GM23338 (cell line): ENCODE data around the gene EPAS1. TPM values are rescaled to one million over a fixed set of nuclear protein-coding genes. Genes with fewer than 3 reads are reported as not detected.

Experiments used
- ATAC-seq: fragments of 200-7000 bp; cut with Tn5 transposase; 3 replicates; pipeline ENCODE4 v1.9.1; 2020
- DNase-seq: peaks from one replicate; pipeline ENCODE4 v3.0.0-alpha.2; 2015; ENCODE audit warnings: low spot score
- H2AFZ ChIP-seq: fragments of 200-600 bp; sonication (generic); 2 replicates; pipeline ENCODE4 v1.8.0; 2016; ENCODE audit warnings: antibody characterized with exemption, mild to moderate bottlenecking, moderate library complexity
- H3F3A ChIP-seq: fragments of 200-600 bp; sonication (generic); replicated peaks from 2 replicates; pipeline ENCODE4 v1.8.0; 2017; ENCODE audit warnings: antibody characterized with exemption, mixed run types, low read depth
- H3K27ac ChIP-seq: fragments of 200-600 bp; sonication (generic); 2 replicates; pipeline ENCODE4 v1.6.1; 2016; ENCODE audit warnings: low read depth
- H3K27me3 ChIP-seq: fragments of 200-600 bp; sonication (generic); 2 replicates; pipeline ENCODE4 v1.8.0; 2016; ENCODE audit warnings: mild to moderate bottlenecking, mixed run types, moderate library complexity; ENCODE audit not compliant: insufficient read depth
- H3K36me3 ChIP-seq: fragments of 200-600 bp; sonication (generic); 2 replicates; pipeline ENCODE4 v1.8.0; 2016; ENCODE audit warnings: mild to moderate bottlenecking; ENCODE audit not compliant: insufficient read depth
- H3K4me1 ChIP-seq: fragments of 200-600 bp; sonication (generic); 2 replicates; pipeline ENCODE4 v1.8.0; 2016; ENCODE audit warnings: mild to moderate bottlenecking, moderate library complexity; ENCODE audit not compliant: insufficient read depth
- H3K4me2 ChIP-seq: fragments of 200-600 bp; sonication (generic); 2 replicates; pipeline ENCODE4 v1.7.1; 2017; ENCODE audit warnings: mixed run types
- H3K4me3 ChIP-seq: fragments of 200-600 bp; sonication (generic); 2 replicates; pipeline ENCODE4 v1.6.1; 2016; ENCODE audit warnings: mixed run types
- H3K79me2 ChIP-seq: fragments of 200-600 bp; sonication (generic); replicated peaks from 2 replicates; pipeline ENCODE4 v1.8.0; 2017; ENCODE audit warnings: mild to moderate bottlenecking; ENCODE audit not compliant: insufficient read depth
- H3K9me2 ChIP-seq: fragments of 200-600 bp; sonication (generic); 2 replicates; pipeline ENCODE4 v1.8.0; 2017; ENCODE audit not compliant: insufficient read depth
- H4K20me1 ChIP-seq: fragments of 200-600 bp; sonication (generic); replicated peaks from 2 replicates; pipeline ENCODE4 v1.8.0; 2017; ENCODE audit warnings: mild to moderate bottlenecking; ENCODE audit not compliant: insufficient read depth
- H3K27ac Mint-ChIP-seq: 2 replicates; pipeline ENCODE4 v1.8.0; 2020; ENCODE audit warnings: inconsistent platforms, mild to moderate bottlenecking, moderate library complexity, mixed read lengths
- H3K27me3 Mint-ChIP-seq: 3 replicates; pipeline ENCODE4 v1.8.0; 2022; ENCODE audit warnings: low read depth, mild to moderate bottlenecking, moderate library complexity, mixed read lengths, inconsistent platforms; ENCODE audit not compliant: insufficient read depth, poor library complexity
- H3K36me3 Mint-ChIP-seq: 3 replicates; pipeline ENCODE4 v1.8.0; 2021; ENCODE audit warnings: low read depth, mild to moderate bottlenecking, inconsistent platforms, moderate library complexity, mixed read lengths
- H3K4me1 Mint-ChIP-seq: 3 replicates; pipeline ENCODE4 v1.8.0; 2020; ENCODE audit warnings: mild to moderate bottlenecking, inconsistent platforms, mixed read lengths
- H3K4me3 Mint-ChIP-seq: 3 replicates; pipeline ENCODE4 v1.8.0; 2021; ENCODE audit warnings: moderate library complexity, mild to moderate bottlenecking, inconsistent platforms, mixed read lengths
- H3K9me3 Mint-ChIP-seq: 3 replicates; pipeline ENCODE4 v1.8.0; 2020; ENCODE audit warnings: moderate library complexity, mild to moderate bottlenecking, inconsistent platforms, mixed read lengths
- CREB1 ChIP-seq: fragments of 250-450 bp; sonication (Bioruptor Pico); IDR thresholded peaks from 2 replicates; pipeline ENCODE4 v1.5.0; 2020; ENCODE audit warnings: low read depth, mild to moderate bottlenecking, moderate library complexity
- ETS1 ChIP-seq: IDR thresholded peaks from 2 replicates; pipeline ENCODE4 v1.6.1; 2016; ENCODE audit warnings: antibody characterized with exemption
- EZH2 ChIP-seq: fragments of 200-600 bp; sonication (generic); IDR thresholded peaks from one replicate; pipeline ENCODE4 v1.8.0; 2017; ENCODE audit warnings: antibody characterized with exemption, mild to moderate bottlenecking, low read depth; ENCODE audit not compliant: unreplicated experiment
- EZH2phosphoT487 ChIP-seq: fragments of 200-600 bp; sonication (generic); IDR thresholded peaks from one replicate; pipeline ENCODE4 v1.8.1; 2018; ENCODE audit warnings: antibody characterized with exemption; ENCODE audit not compliant: unreplicated experiment
- JUNB ChIP-seq: IDR thresholded peaks from one replicate; pipeline ENCODE4 v1.6.1; 2016; ENCODE audit warnings: antibody characterized with exemption; ENCODE audit not compliant: unreplicated experiment
- POLR2AphosphoS5 ChIP-seq: IDR thresholded peaks from 2 replicates; pipeline ENCODE4 v1.6.1; 2016; ENCODE audit warnings: antibody characterized with exemption, low read depth
- STAT1 ChIP-seq: IDR thresholded peaks from one replicate; pipeline ENCODE4 v1.6.1; 2016; ENCODE audit warnings: antibody characterized with exemption; ENCODE audit not compliant: unreplicated experiment
- ZNF114 ChIP-seq: fragments of 250-450 bp; sonication (Bioruptor Pico); IDR thresholded peaks from 2 replicates; pipeline ENCODE4 v1.5.0; 2020; ENCODE audit warnings: mild to moderate bottlenecking, moderate library complexity
- ZNF331 ChIP-seq: fragments of 250-450 bp; sonication (Bioruptor Pico); IDR thresholded peaks from 2 replicates; pipeline ENCODE4 v1.5.0; 2020; ENCODE audit warnings: low read depth, mild to moderate bottlenecking, moderate library complexity
- ZNF462 ChIP-seq: fragments of 250-450 bp; sonication (Bioruptor Pico); IDR thresholded peaks from 2 replicates; pipeline ENCODE4 v1.5.0; 2020; ENCODE audit warnings: mild to moderate bottlenecking, moderate library complexity
- polyA plus RNA-seq: library from polyadenylated mRNA; unstranded; fragments of >200 nt; fragmentation: Nextera tagmentation; extraction: Ambion mirVana; gene quantifications from 2 replicates; pipeline ENCODE4 v1.2.1, GENCODE V29; 2016
- total RNA-seq: library from RNA; depleted of rRNA; stranded (reverse); fragments of >200 nt; shearing (Covaris generic); gene quantifications from 2 replicates; pipeline ENCODE4 v1.2.3, GENCODE V29; 2014
- TF ChIP-seq, protein P1 (sequence below), 2 experiments: fragments of 200-600 bp in 1 of 2; sonication (generic) in 1 of 2; conservative IDR thresholded peaks; 2 replicates each; pipeline versions ENCODE4 v1.5.1 to v1.6.1; 2016 to 2017; ENCODE audit warnings: antibody characterized with exemption in 2 of 2, low read depth in 2 of 2, mild to moderate bottlenecking in 2 of 2, moderate library complexity in 1 of 2

EPAS1 gene
- total and polyA plus RNA-seq, 2 experiments from 2014 or later = 0.68 to 5.4 TPM

DNA sequence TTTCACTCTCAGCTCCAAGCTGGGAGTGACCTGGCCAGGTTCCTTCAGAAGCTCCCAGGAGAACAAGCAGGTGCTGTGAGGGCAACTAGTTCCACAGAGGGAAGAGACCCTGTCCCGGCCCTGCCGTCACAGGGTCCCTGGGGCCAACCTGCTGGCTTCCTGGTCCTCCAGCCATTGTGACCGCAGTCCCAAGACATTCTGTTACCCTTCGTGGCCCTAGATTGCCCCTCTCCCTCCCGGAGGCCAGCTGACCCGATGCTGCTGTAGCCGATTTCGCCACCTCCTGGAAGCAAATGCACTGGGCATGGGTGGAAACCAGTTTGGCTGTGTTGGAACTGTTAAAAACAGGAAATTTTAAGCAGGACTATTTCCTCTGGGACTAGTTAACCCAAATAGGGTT is 55.4 kb downstream of the EPAS1 start:
- Histone ChIP-seq H2AFZ (no peak overlapping the region), H3K4me3 (no peak overlapping the region), H3K27me3 (no peaks in the 10 kb centered on the region), H3F3A (no peaks in the 10 kb centered on the region), H3K36me3 (no peaks in the 10 kb centered on the region), H4K20me1 (no peaks in the 10 kb centered on the region), H3K4me2 (no peak overlapping the region), H3K27ac (no peak overlapping the region), H3K9me2 (no peaks in the 10 kb centered on the region), H3K79me2 (no peaks in the 10 kb centered on the region), H3K4me1 (no peaks in the 10 kb centered on the region)
- no peak for TF ChIP-seq STAT1
- TF ChIP-seq, protein P1, sequence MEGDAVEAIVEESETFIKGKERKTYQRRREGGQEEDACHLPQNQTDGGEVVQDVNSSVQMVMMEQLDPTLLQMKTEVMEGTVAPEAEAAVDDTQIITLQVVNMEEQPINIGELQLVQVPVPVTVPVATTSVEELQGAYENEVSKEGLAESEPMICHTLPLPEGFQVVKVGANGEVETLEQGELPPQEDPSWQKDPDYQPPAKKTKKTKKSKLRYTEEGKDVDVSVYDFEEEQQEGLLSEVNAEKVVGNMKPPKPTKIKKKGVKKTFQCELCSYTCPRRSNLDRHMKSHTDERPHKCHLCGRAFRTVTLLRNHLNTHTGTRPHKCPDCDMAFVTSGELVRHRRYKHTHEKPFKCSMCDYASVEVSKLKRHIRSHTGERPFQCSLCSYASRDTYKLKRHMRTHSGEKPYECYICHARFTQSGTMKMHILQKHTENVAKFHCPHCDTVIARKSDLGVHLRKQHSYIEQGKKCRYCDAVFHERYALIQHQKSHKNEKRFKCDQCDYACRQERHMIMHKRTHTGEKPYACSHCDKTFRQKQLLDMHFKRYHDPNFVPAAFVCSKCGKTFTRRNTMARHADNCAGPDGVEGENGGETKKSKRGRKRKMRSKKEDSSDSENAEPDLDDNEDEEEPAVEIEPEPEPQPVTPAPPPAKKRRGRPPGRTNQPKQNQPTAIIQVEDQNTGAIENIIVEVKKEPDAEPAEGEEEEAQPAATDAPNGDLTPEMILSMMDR (conservative IDR thresholded peaks at IDR 0.05; ENCODE audit: low read depth in 2 of 2) = peak in 1 of 2 experiments; percentile 47; a peak in 2 of 4 replicates
- Mint-ChIP-seq H3K36me3 (no peaks in the 10 kb centered on the region), H3K27me3 (peaks cover 1% of the 10 kb centered on the region), H3K4me1 (peaks cover 22% of the 10 kb centered on the region), H3K4me3 (no peak overlapping the region), H3K9me3 (no peaks in the 10 kb centered on the region), H3K27ac (no peak overlapping the region)
- peak; percentile 11 for DNase-seq
- peak; percentile 27; the same call in 1 of the 3 replicates for ATAC-seq

GRCh38 chr2:46353509-46353908 is 56.3 kb downstream of the EPAS1 start:
- peaks cover 1% of the 10 kb centered on the region for H3K27me3 Mint-ChIP-seq
- no peaks in the 10 kb centered on the region; the same call in 2 of the 3 replicates for H3K9me3 Mint-ChIP-seq
- Histone ChIP-seq H3K4me3 (no peak overlapping the region), H3K4me1 (no peaks in the 10 kb centered on the region), H3F3A (no peaks in the 10 kb centered on the region), H3K27me3 (no peaks in the 10 kb centered on the region), H4K20me1 (no peaks in the 10 kb centered on the region), H3K79me2 (no peaks in the 10 kb centered on the region), H3K36me3 (no peaks in the 10 kb centered on the region), H3K9me2 (no peaks in the 10 kb centered on the region), H2AFZ (no peak overlapping the region), H3K4me2 (no peak overlapping the region), H3K27ac (no peak overlapping the region)
- no peak overlapping the region for H3K4me3 Mint-ChIP-seq
- DNase-seq (no peak), ATAC-seq (no peak)
- no peaks in the 10 kb centered on the region for H3K36me3 Mint-ChIP-seq
- H3K4me1 Mint-ChIP-seq = peaks cover 22% of the 10 kb centered on the region
- H3K27ac Mint-ChIP-seq = no peak overlapping the region
- TF ChIP-seq EZH2 (no peak), ZNF331 (CRISPR knock-in tag) (no peak), ETS1 (no peak), POLR2AphosphoS5 (no peak), EZH2phosphoT487 (no peak), ZNF114 (CRISPR knock-in tag) (no peak), CREB1 (CRISPR knock-in tag) (no peak), STAT1 (no peak), JUNB (no peak), ZNF462 (CRISPR knock-in tag) (no peak)
- TF ChIP-seq, protein P1 (conservative IDR thresholded peaks at IDR 0.05; ENCODE audit: low read depth in 2 of 2) = no peak
